Endometrial microvascular endothelial cells (primary cell): ENCODE data around the gene CNR2. TPM values are rescaled to one million over a fixed set of nuclear protein-coding genes. Genes with fewer than 3 reads are reported as not detected.

Experiments used
- in situ Hi-C: cut with HindIII; loops from 2 replicates; pipeline ENCODE4 v1.10.0; 2017; ENCODE audit warnings: low sequenced_read_pairs, low pct_unique_long_range_greater_than_20kb; ENCODE audit errors: inconsistent ontology term
- total RNA-seq: library from RNA; depleted of rRNA; stranded (reverse); fragments of >200 nt; gene quantifications from one replicate; pipeline ENCODE4 v1.2.3, GENCODE V29; 2015; ENCODE audit errors: inconsistent ontology term

The CNR2 gene
- total RNA-seq, 1 donor from 2014 or later, result not detected

- in situ Hi-C loops, result no loop called here
These were observed 14.1 kb downstream of the CNR2 start for GRCh38 chr1:23899070-23899469.

DNA sequence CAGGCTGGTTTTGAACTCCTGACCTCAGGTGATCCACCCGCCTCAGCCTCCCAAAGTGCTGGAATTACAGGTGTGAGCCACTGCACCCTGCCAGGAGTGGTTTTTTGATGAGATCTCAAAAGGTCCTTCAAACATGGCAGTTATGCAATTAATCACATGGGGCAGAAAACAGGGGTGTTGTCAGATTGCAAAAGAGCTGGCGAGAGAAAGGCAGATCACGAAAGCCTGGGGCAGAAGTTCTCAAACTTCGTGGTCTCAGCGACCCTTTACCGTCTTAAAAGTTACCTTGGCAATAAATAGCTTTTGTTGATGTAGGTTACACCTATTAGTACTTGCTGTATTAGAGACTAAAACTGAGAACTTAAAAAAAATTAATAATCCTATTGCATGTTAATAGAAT, 16.1 kb downstream of the CNR2 start:
- in situ Hi-C loops, result no loop called here

GRCh38 chr1:23896491-23896890, 16.7 kb downstream of the CNR2 start:
- in situ Hi-C loops, result no loop called here

DNA sequence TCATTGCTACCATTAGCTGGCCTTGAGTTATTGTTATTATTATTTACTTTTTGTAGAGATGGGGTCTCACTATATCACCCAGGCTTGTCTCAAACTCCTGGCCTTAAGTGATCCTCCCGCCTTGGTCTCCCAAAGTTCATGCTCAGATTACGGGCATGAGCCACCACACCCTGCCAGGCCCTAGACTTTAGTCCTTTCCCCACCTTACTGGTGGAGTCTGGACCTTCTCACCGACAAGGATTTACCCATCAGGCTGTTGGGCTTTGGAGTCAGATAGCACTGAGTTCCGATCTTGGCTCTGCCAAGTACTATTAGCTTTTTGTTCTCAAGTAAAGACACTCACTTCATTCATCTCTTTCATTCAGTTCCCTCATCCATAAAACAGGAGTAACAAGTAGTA, 17.2 kb downstream of the CNR2 start:
- in situ Hi-C loops, result no loop called here

- in situ Hi-C loops, result no loop called here
These were observed 18.1 kb downstream of the CNR2 start for GRCh38 chr1:23895082-23895481.

- in situ Hi-C loops, result no loop called here
These were observed 24.1 kb downstream of the CNR2 start for GRCh38 chr1:23889074-23889473.

GRCh38 chr1:23885222-23885621, 27.9 kb downstream of the CNR2 start:
- in situ Hi-C loops, result no loop called here

- in situ Hi-C loops, result no loop called here
These were observed 30.4 kb downstream of the CNR2 start for GRCh38 chr1:23882746-23883145.

DNA sequence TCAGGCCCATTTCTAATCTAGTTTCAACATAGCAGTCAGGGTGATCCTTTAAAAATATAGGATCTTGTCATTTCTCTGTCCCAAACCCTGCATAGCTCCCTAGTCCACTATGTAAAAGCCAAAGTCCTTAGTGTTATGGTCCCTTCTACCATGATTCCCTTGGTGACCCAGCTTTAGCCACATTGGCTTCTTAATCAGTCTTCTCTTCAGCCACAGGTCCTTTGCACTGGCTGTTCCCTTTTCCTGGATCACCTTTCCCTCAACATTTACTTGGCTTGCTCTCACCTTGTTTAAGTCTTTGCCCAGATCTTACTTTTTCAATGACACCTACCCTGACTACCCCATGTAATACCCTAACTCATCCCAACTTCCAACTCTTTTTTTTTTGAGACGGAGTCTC, 33.4 kb downstream of the CNR2 start:
- in situ Hi-C loops, result no loop called here

- in situ Hi-C loops, result no loop called here
These were observed 34.5 kb downstream of the CNR2 start for GRCh38 chr1:23878668-23879067.

DNA sequence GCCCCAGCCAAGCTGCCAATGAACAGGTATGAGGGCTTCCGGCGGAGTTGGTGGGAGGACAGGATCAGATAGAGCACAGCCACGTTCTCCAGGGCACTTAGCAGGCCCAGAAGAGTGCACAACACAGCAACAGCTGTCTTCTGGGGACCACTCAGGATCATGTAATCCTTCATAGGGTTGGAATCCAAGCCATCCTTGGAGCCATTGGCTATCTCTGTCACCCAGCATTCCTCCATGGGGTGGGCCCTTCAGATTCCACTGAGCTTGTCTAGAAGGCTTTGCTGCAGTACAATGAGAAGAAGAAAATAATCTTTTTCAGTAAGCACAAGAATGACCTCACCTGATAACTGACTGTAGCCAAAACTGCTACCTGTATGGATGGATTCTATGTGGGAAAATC, 37.8 kb downstream of the CNR2 start:
- in situ Hi-C loops, result no loop called here

DNA sequence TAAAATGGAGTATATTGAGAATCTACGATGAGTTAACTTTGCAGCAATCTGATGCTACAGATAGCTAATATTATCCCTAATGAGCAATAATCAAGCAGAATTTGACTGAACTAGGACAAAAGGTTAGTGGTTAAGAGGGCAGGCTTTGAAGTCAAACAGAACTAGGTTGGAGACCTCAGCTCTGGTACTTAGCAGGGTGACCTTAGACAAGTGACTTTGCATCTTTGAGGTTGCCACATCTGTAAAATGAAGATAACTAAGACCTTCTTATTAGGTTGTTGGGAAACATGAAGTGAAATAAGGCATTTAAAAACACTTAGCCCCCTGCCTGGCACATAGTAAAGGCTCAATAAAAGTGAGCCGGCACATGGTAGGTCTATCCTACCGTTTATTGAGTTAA, 40.7 kb downstream of the CNR2 start:
- in situ Hi-C loops, result no loop called here

DNA sequence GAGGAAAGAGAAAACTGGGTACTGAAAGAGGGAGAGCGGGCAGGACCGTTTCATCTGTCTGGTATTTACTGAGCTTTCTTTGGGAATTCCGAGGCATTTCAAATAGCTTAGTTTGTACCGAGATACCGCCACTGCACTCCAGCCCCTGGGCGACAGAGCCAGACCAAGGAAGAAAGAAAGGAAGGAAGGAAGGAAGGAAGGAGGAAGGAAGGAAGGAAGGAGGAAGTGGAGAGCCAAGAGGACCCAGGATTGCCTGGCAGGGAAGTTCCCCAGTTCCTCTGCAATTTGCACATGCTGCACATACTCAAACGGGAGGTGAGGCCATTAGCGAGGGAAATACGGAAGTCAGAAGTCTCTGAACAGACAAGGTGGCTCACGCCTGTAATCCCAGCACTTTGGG, 44.1 kb downstream of the CNR2 start:
- in situ Hi-C loops, result no loop called here

DNA sequence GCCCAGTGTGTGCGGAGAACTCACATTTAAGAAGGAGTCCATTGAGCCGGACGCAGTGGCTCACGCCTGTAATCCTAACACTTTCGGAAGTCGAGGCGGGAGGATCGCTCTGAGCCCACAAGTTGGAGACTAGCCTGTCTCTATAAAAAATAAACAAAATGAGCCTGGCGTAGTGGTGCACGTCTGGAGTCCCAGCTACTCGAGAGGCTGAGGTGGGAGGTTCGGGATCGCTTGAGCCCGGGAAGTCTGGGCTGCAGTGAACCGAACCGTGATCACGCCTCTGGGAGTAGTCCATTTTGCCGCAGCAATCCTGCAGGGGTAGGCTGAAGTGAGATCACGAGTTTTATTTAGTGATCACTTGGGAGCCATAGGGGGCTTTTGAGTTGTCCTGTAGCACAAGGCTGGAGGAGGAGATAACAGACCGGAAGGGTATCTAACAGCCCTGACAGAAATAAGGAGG, 44.6 kb downstream of the CNR2 start:
- in situ Hi-C loops, result no loop called here

DNA sequence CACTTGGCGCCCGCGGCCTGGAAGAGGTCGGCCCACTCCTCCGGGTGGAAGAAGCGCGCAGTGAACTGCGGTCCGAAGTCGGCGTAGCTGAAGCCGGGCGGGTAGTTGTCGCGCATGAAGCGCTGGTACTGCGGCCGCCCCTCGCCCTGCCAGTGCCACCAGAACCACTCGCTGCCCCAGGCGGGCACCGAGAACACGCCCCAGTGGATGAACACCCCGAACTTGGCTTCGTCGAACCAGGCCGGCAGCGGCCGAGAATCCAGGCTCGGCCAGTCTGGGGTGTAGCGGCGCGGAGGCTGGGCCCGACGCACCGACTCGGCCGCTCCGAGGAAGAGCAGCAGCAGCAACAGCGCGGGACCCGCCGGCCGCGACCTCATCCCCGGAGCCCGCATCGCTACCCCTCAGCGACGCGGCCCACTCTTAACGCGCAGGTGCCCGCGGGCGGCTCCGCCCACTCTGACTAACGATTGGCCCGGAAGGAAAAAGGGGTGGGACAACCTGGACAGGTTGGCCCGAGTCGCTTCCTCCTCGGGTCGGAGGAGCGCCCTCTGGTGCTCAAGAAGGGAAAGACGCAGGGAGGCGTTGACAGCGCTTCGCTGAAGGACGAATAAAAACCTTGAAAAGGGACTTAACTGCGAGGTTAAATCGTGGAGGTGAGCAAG, 45.1 kb downstream of the CNR2 start, which contains the start of gene FUCA1:
FUCA1 (minus strand) TSS at position 396 of the 662 bp plus-strand sequence; CDS start at position 392, 4 bp downstream.
- in situ Hi-C loops, result no loop called here

GRCh38 chr1:23867542-23867894, 45.6 kb downstream of the CNR2 start:
- in situ Hi-C loops, result no loop called here

- in situ Hi-C loops, result no loop called here
These were observed 47.6 kb downstream of the CNR2 start for GRCh38 chr1:23865543-23865930.

- in situ Hi-C loops, result no loop called here
These were observed 48.2 kb downstream of the CNR2 start for GRCh38 chr1:23864801-23865542.

- in situ Hi-C loops, result no loop called here
These were observed 50.5 kb downstream of the CNR2 start for GRCh38 chr1:23862640-23863039.

GRCh38 chr1:23854568-23854967, 58.6 kb downstream of the CNR2 start:
- in situ Hi-C loops, result no loop called here
